Ovary (tissue), 9 donors: ENCODE data around the gene PLXNB2. TPM values are rescaled to one million over a fixed set of nuclear protein-coding genes. Genes with fewer than 3 reads are reported as not detected.

ENCODE experiments used
- DNase-seq, 5 donors: peaks; one replicate each; pipeline ENCODE4 v3.0.0-alpha.2; 2019 to 2020
- H3K27ac ChIP-seq, 2 donors: fragments of 200-600 bp; one replicate each; pipeline versions ENCODE4 v1.5.1 to v1.8.0; 2019 to 2022
- H3K27me3 ChIP-seq: fragments of 200-600 bp; one replicate; pipeline ENCODE4 v1.8.0; 2022
- H3K36me3 ChIP-seq: fragments of 200-600 bp; sonication (generic); one replicate; pipeline ENCODE4 v1.5.1; 2019
- H3K4me1 ChIP-seq: one replicate; pipeline ENCODE4 v1.8.1; 2013; ENCODE audit warnings: mild to moderate bottlenecking, moderate library complexity; ENCODE audit not compliant: insufficient read depth
- H3K4me3 ChIP-seq: fragments of 200-600 bp; sonication (generic); one replicate; pipeline ENCODE4 v1.5.1; 2017
- H3K9me3 ChIP-seq, 2 donors: fragments of 200-600 bp in 1 of 2; sonication (generic) in 1 of 2; one replicate each; pipeline versions ENCODE4 v1.5.1 to v1.8.1; 2013 to 2019; ENCODE audit warnings: mild to moderate bottlenecking in 1 of 2, moderate library complexity in 1 of 2
- EP300 ChIP-seq: sonication (generic); formaldehyde crosslinking; IDR thresholded peaks from one replicate; pipeline ENCODE4 v1.6.1; 2017; ENCODE audit warnings: antibody characterized with exemption
- POLR2A ChIP-seq: fragments of 450-650 bp; IDR thresholded peaks from one replicate; pipeline ENCODE4 v1.6.1; 2017; ENCODE audit warnings: antibody characterized with exemption, mild to moderate bottlenecking, moderate library complexity
- WGBS, 3 donors: extraction: QIAGEN DNeasy Blood & Tissue Kit in 1 of 3; methylation state at CpG; one replicate each; pipeline versions ENCODE4 v1.1.5 to v1.1.7; 2013 to 2017; 5-methylcytosine and 5-hydroxymethylcytosine counted together
- intact Hi-C, 4 donors: fragments of 100-400 bp; cut with DNase I; formaldehyde crosslinking; loops; one replicate each; pipeline versions ENCODE4 v1.11.0 to v1.15.1; 2022 to 2023
- polyA plus RNA-seq, 2 donors: library from polyadenylated mRNA; stranded (reverse); fragments of 200-250 nt in 1 of 2; fragments of 350-450 nt in 1 of 2; fragmentation: Illumina TruSeq in 1 of 2; extraction: RNeasy Lipid Tissue Mini Kit (QIAGEN cat#74804) in 1 of 2; gene quantifications; one replicate each; pipeline ENCODE4 v1.2.3, GENCODE V29; 2013 to 2014
- total RNA-seq, 7 donors: library from RNA; depleted of rRNA in 2 of 7; stranded (reverse); fragments of >200 nt in 2 of 7; fragmentation: NEBNext Ultra II Directional in 3 of 7; extraction: Animal tissue kit (Norgen Biotek cat#: 25700) in 3 of 7; gene quantifications; one replicate each; pipeline versions ENCODE4 v1.1.0 to v1.2.4, GENCODE V29; 2016 to 2023
- TF ChIP-seq, protein P1 (sequence below), 3 donors: fragments of 450-650 bp in 2 of 3; fragments of 200-600 bp in 1 of 3; IDR thresholded peaks; one replicate each; pipeline versions ENCODE4 v1.5.1 to v1.8.0; 2016 to 2022; ENCODE audit warnings: antibody characterized with exemption in 3 of 3, mild to moderate bottlenecking in 1 of 3
- donor health status: DM: no; HTN: no; CAD: no; lungs with moderate emphysema.
- donor health status: DM: no; HTN: no; CAD: no.
- donor health status: Bipolar disorder and iron deficiency.
- donor health status: DM: yes; HTN: yes; CAD: no.
- donor health status: DM: no; HTN: no; CAD: no.
- donor health status: DM: yes; HTN: yes; CAD: no.

The PLXNB2 gene
- total and polyA plus RNA-seq, 9 donors = 26.5 to 274 (median 205) TPM

DNA sequence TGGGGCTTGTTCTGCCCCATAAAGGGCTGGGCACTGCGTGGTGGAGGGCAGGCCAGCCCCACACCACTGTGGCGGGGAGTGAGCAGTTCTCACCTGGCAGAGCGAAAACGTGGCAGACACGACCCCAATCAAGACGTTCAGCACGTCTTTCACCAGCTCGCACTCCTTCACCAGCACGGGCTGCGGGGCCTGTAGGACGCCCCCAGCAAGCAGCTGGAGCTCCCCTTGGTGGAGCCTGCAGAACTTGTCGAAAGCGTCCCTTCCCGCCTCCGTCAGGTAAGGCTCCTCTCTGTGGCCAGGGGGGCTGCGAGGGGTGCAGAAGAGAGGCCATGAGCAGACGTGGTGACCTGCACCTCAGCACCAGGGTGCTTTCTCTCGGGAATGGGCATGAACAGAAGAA is 74.2 kb downstream of the PLXNB2 start:
- 84 to 92% (median 88%) methylated on average over 18 of the region's 18 CpGs for WGBS, 3 donors
- H3K36me3 ChIP-seq = no peaks in the 10 kb centered on the region
- no peak overlapping the region for H3K27ac ChIP-seq
- no peak for DNase-seq
- H3K27me3 ChIP-seq = no peaks in the 10 kb centered on the region
- intact Hi-C loops = no loop called here
- no peak overlapping the region for H3K4me3 ChIP-seq
- TF ChIP-seq, protein P1, sequence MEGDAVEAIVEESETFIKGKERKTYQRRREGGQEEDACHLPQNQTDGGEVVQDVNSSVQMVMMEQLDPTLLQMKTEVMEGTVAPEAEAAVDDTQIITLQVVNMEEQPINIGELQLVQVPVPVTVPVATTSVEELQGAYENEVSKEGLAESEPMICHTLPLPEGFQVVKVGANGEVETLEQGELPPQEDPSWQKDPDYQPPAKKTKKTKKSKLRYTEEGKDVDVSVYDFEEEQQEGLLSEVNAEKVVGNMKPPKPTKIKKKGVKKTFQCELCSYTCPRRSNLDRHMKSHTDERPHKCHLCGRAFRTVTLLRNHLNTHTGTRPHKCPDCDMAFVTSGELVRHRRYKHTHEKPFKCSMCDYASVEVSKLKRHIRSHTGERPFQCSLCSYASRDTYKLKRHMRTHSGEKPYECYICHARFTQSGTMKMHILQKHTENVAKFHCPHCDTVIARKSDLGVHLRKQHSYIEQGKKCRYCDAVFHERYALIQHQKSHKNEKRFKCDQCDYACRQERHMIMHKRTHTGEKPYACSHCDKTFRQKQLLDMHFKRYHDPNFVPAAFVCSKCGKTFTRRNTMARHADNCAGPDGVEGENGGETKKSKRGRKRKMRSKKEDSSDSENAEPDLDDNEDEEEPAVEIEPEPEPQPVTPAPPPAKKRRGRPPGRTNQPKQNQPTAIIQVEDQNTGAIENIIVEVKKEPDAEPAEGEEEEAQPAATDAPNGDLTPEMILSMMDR (IDR thresholded peaks at IDR 0.05) = no peak
- TF ChIP-seq POLR2A (no peak), EP300 (no peak)
- no peaks in the 10 kb centered on the region for H3K4me1 ChIP-seq
- H3K9me3 ChIP-seq = no peaks in the 10 kb centered on the region

DNA sequence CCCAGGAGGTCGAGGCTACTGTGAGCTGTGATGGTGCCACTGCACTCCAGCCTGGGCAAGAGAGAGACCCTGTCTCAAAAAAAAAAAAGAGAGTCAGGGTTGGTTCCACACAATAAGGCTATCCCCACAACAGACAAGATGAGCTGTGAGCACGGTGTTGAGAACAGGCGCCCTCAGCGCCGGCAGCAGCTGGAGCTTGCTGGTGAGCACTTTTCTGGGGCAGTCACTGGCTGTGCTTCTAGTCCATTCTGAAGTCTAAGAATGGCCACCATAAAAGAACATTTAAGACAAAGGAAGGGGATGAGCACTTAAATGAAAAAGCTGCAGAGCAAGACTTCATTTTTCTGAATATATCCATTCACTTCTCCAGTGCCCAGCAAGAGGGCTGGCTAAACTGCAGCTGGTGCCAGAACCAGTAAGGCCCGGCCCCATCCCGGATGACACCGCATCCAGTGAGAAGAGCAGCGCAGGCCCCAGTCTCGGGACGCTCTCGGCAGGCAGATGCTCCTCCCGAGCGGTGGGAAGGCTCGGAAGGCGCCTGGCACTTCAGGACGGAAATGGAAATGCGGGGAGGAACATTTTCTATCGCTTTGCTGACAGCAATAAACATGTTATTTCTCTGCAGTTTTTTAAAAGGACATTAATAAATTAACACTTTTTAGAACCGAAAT is 74.8 kb downstream of the PLXNB2 start:
- H3K27ac ChIP-seq = no peak overlapping the region
- no peaks in the 10 kb centered on the region for H3K9me3 ChIP-seq
- H3K4me3 ChIP-seq = no peak overlapping the region
- TF ChIP-seq EP300 (no peak), POLR2A (no peak)
- TF ChIP-seq, protein P1 (IDR thresholded peaks at IDR 0.05) = no peak
- no peaks in the 10 kb centered on the region for H3K27me3 ChIP-seq
- H3K36me3 ChIP-seq = no peaks in the 10 kb centered on the region
- H3K4me1 ChIP-seq = no peaks in the 10 kb centered on the region
- DNase-seq = no peak
- 83 to 86% (median 84%) methylated on average over 20 of the region's 20 CpGs for WGBS, 3 donors
- intact Hi-C loops = no loop called here

DNA sequence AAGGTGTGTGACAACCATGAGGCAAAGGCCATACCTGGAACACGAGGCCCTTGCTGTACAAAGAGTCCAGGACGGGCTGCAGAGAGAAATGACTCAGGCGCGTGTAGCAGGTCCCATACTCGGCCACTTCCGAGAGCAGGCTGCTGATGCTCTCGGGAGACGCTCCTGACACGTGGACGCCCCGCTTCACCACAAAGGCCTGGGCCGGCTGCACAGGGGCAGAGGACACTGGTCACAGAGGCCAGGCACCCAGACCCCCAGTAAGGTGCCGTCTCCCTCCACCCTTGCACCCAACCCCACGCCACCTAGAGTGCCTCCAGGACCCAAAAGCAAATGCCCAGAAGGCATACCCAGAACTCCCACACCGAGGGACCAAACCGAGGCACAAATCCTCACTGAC is 78.1 kb downstream of the PLXNB2 start:
- no peak overlapping the region for H3K4me3 ChIP-seq
- intact Hi-C loops = no loop called here
- no peak for DNase-seq
- no peak overlapping the region for H3K27ac ChIP-seq
- TF ChIP-seq, protein P1 (IDR thresholded peaks at IDR 0.05) = no peak
- no peak for TF ChIP-seq EP300
- TF ChIP-seq POLR2A = no peak
- no peaks in the 10 kb centered on the region for H3K36me3 ChIP-seq
- WGBS, 3 donors = 93 to 94% (median 93%) methylated on average over 16 of the region's 16 CpGs
- H3K9me3 ChIP-seq = no peaks in the 10 kb centered on the region
- H3K4me1 ChIP-seq = no peaks in the 10 kb centered on the region
- no peaks in the 10 kb centered on the region for H3K27me3 ChIP-seq

DNA sequence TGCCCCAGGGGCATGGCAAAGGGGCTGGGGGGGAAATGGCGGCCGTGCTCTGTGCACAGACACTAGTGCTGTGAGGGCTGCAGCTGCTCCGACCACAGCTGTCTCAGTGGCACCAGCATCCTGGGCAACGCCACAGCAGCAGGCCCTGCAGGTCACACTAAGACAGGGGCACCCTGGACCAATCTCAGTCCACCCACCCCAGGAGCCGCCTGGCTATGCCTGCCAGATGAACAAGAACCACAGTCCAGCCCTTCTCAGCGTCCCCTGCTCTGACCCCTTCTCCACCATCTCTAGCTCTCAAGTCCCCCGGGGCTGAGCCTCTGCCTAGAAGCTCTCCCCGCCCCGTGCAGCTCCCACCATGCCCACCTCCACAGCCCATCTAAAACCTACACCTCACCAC is 79.1 kb downstream of the PLXNB2 start:
- no peaks in the 10 kb centered on the region for H3K36me3 ChIP-seq

More for the DNA sequence above, 79.1 kb downstream of the PLXNB2 start:
- no peak for TF ChIP-seq POLR2A
- TF ChIP-seq, protein P1 (IDR thresholded peaks at IDR 0.05) = no peak
- no peak for TF ChIP-seq EP300
- H3K27ac ChIP-seq = no peak overlapping the region
- no peaks in the 10 kb centered on the region for H3K9me3 ChIP-seq
- 90 to 95% (median 95%) methylated on average over 9 of the region's 9 CpGs for WGBS, 3 donors
- H3K4me3 ChIP-seq = no peak overlapping the region
- no peak for DNase-seq
- no peaks in the 10 kb centered on the region for H3K4me1 ChIP-seq
- H3K27me3 ChIP-seq = no peaks in the 10 kb centered on the region
- intact Hi-C loops = no loop called here
